ENCODE data around the gene ABCD3. TPM values are rescaled to one million over a fixed set of nuclear protein-coding genes. Genes with fewer than 3 reads are reported as not detected.

The ABCD3 gene
- total RNA-seq, 8 experiments from 2014 or later = 41.9 to 222 (median 47.4) TPM

- no peak for ATAC-seq (replicated peaks in 6 of 8)
Measured at GRCh38 chr1:94538243-94538827, 120.1 kb downstream of the ABCD3 start.

GRCh38 chr1:94539496-94539895, 121.3 kb downstream of the ABCD3 start:
- no peak overlapping the region for H3K27ac ChIP-seq
- in situ Hi-C loops (cut with MboI; ENCODE audit: low pct_unique_long_range_greater_than_20kb in 2 of 9, low sequenced_read_pairs in 9 of 9, unreplicated experiment in 9 of 9) = loop anchor here in 1 of 9 experiments (25.0 kb wide), 2 partner anchors 273 to 523 kb away; partner anchors contain the start of genes ALG14 and SLC44A3
- peak in 1 of 8 experiments; percentile 1 for ATAC-seq (replicated peaks in 6 of 8)
- WGBS, 10 experiments = 6 to 100% (median 84%) methylated on average over 1 to 3 of the region's 3 CpGs; no CpG with 5 or more reads in 3 of the 10 experiments
- no peak overlapping the region for H3K4me3 ChIP-seq
- H3K4me1 ChIP-seq (replicated peaks in 1 of 2) = peaks cover 7% of the 10 kb centered on the region in 2 donors

More at GRCh38 chr1:94538243-94538827, 120.1 kb downstream of the ABCD3 start:
- Histone ChIP-seq H3K4me3 (no peak overlapping the region), H3K4me1 (replicated peaks in 1 of 2) (peaks cover 7% of the 10 kb centered on the region in 2 donors), H3K27ac (no peak overlapping the region)
- in situ Hi-C loops (cut with MboI; ENCODE audit: low pct_unique_long_range_greater_than_20kb in 2 of 9, low sequenced_read_pairs in 9 of 9, unreplicated experiment in 9 of 9) = loop anchor here in 1 of 9 experiments (25.0 kb wide), 2 partner anchors 274 to 524 kb away; partner anchors contain the start of genes ALG14 and SLC44A3
- WGBS, 10 experiments = 25 to 90% (median 54%) methylated on average over 2 to 6 of the region's 6 CpGs; no CpG with 5 or more reads in 2 of the 10 experiments

- in situ Hi-C loops (cut with MboI; ENCODE audit: low pct_unique_long_range_greater_than_20kb in 2 of 9, low sequenced_read_pairs in 9 of 9, unreplicated experiment in 9 of 9) = loop anchor here in 1 of 9 experiments (25.0 kb wide), 2 partner anchors 272 to 522 kb away; partner anchors contain the start of genes ALG14 and SLC44A3
- H3K4me3 ChIP-seq = peak overlapping the region; percentile 47 to 69 (median 50)
- no peaks in the 10 kb centered on the region for H3K4me1 ChIP-seq (replicated peaks in 1 of 2)
- ATAC-seq (replicated peaks in 6 of 8) = no peak
- H3K27ac ChIP-seq = no peak overlapping the region
- WGBS, 10 experiments = 3 to 66% (median 29%) methylated on average over 3 to 22 of the region's 23 CpGs
Measured at GRCh38 chr1:94540440-94541245, 122.5 kb downstream of the ABCD3 start.

- Histone ChIP-seq H3K4me3 (peak within 1 kb of the TSS; percentile 47 to 69 (median 50)), H3K4me1 (replicated peaks in 1 of 2) (no peaks in the 10 kb centered on the region), H3K27ac (peak within 1 kb of the TSS in 1 of 2 donors; percentile 2)
- peak; percentile 75 to 97 (median 96) for ATAC-seq (replicated peaks in 6 of 8)
- WGBS, 10 experiments = 0 to 2% (median 1%) methylated on average over 1 to 32 of the region's 94 CpGs; no CpG with 5 or more reads in 5 of the 10 experiments
- in situ Hi-C loops (cut with MboI; ENCODE audit: low pct_unique_long_range_greater_than_20kb in 2 of 9, low sequenced_read_pairs in 9 of 9, unreplicated experiment in 9 of 9) = loop anchor here in 1 of 9 experiments (25.0 kb wide), 2 partner anchors 271 to 521 kb away; partner anchors contain the start of genes ALG14 and SLC44A3
Measured at GRCh38 chr1:94541246-94542087, 123.3 kb downstream of the ABCD3 start, which contains the start of gene F3. Gene F3 (minus strand): TSS chr1:94541759. CDS start chr1:94541636, 123 bp downstream.

- 0 to 15% (median 6%) methylated on average over 1 to 24 of the region's 26 CpGs for WGBS, 10 experiments
- Histone ChIP-seq H3K4me1 (replicated peaks in 1 of 2) (no peaks in the 10 kb centered on the region), H3K27ac (peak overlapping the region in 1 of 2 donors; percentile 2), H3K4me3 (peak overlapping the region; percentile 47 to 69 (median 50))
- ATAC-seq (replicated peaks in 6 of 8) = peak; percentile 1 to 23 (median 14)
- in situ Hi-C loops (cut with MboI; ENCODE audit: low pct_unique_long_range_greater_than_20kb in 2 of 9, low sequenced_read_pairs in 9 of 9, unreplicated experiment in 9 of 9) = loop anchor here in 1 of 9 experiments (25.0 kb wide), 2 partner anchors 270 to 520 kb away; partner anchors contain the start of genes ALG14 and SLC44A3
Measured at GRCh38 chr1:94542088-94542870, 124.1 kb downstream of the ABCD3 start.

- Histone ChIP-seq H3K27ac (no peak overlapping the region), H3K4me1 (replicated peaks in 1 of 2) (no peaks in the 10 kb centered on the region), H3K4me3 (no peak overlapping the region)
- no peak for ATAC-seq (replicated peaks in 6 of 8)
- in situ Hi-C loops (cut with MboI; ENCODE audit: low pct_unique_long_range_greater_than_20kb in 2 of 9, low sequenced_read_pairs in 9 of 9, unreplicated experiment in 9 of 9) = loop anchor here in 1 of 9 experiments (25.0 kb wide), 2 partner anchors 269 to 519 kb away; partner anchors contain the start of genes ALG14 and SLC44A3
- 0 to 77% (median 31%) methylated on average over 1 of the region's 1 CpG; no CpG with 5 or more reads in 2 of the 10 experiments for WGBS, 10 experiments
Measured at GRCh38 chr1:94543001-94543400, 124.8 kb downstream of the ABCD3 start.

GRCh38 chr1:94543893-94544635, 125.9 kb downstream of the ABCD3 start:
- H3K4me1 ChIP-seq (replicated peaks in 1 of 2) = no peaks in the 10 kb centered on the region
- in situ Hi-C loops (cut with MboI; ENCODE audit: low pct_unique_long_range_greater_than_20kb in 2 of 9, low sequenced_read_pairs in 9 of 9, unreplicated experiment in 9 of 9) = loop anchor here in 1 of 9 experiments (25.0 kb wide), 2 partner anchors 268 to 518 kb away; partner anchors contain the start of genes ALG14 and SLC44A3
- 0 to 100% (median 88%) methylated on average over 1 to 4 of the region's 4 CpGs for WGBS, 10 experiments
- no peak overlapping the region for H3K4me3 ChIP-seq
- H3K27ac ChIP-seq = no peak overlapping the region
- no peak for ATAC-seq (replicated peaks in 6 of 8)

GRCh38 chr1:94544706-94545490, 126.7 kb downstream of the ABCD3 start:
- Histone ChIP-seq H3K27ac (no peak overlapping the region), H3K4me3 (no peak overlapping the region), H3K4me1 (replicated peaks in 1 of 2) (peaks cover 0 to 5% of the 10 kb centered on the region in 2 donors)
- peak in 2 of 8 experiments; percentile 4 to 6 for ATAC-seq (replicated peaks in 6 of 8)
- in situ Hi-C loops (cut with MboI; ENCODE audit: low pct_unique_long_range_greater_than_20kb in 2 of 9, low sequenced_read_pairs in 9 of 9, unreplicated experiment in 9 of 9) = loop anchor here in 1 of 9 experiments (25.0 kb wide), 2 partner anchors 267 to 517 kb away; partner anchors contain the start of genes ALG14 and SLC44A3
- 24 to 98% (median 88%) methylated on average over 2 to 4 of the region's 4 CpGs for WGBS, 10 experiments

- Histone ChIP-seq H3K4me1 (replicated peaks in 1 of 2) (peaks cover 11 to 12% of the 10 kb centered on the region in 2 donors), H3K4me3 (no peak overlapping the region), H3K27ac (no peak overlapping the region)
- in situ Hi-C loops (cut with MboI; ENCODE audit: low pct_unique_long_range_greater_than_20kb in 2 of 9, low sequenced_read_pairs in 9 of 9, unreplicated experiment in 9 of 9) = loop anchor here in 1 of 9 experiments (25.0 kb wide), 2 partner anchors 263 to 513 kb away; partner anchors contain the start of genes ALG14 and SLC44A3
- 58 to 100% (median 81%) methylated on average over 1 to 5 of the region's 5 CpGs; no CpG with 5 or more reads in 2 of the 10 experiments for WGBS, 10 experiments
- ATAC-seq (replicated peaks in 6 of 8) = no peak
Measured at GRCh38 chr1:94549706-94550105, 131.5 kb downstream of the ABCD3 start.

- WGBS, 10 experiments = 54 to 95% (median 78%) methylated on average over 1 to 6 of the region's 6 CpGs
- peaks cover 12% of the 10 kb centered on the region in 2 donors for H3K4me1 ChIP-seq (replicated peaks in 1 of 2)
- H3K4me3 ChIP-seq = no peak overlapping the region
- no peak for ATAC-seq (replicated peaks in 6 of 8)
- no peak overlapping the region for H3K27ac ChIP-seq
- in situ Hi-C loops (cut with MboI; ENCODE audit: low pct_unique_long_range_greater_than_20kb in 2 of 9, low sequenced_read_pairs in 9 of 9, unreplicated experiment in 9 of 9) = no loop called here
Measured at GRCh38 chr1:94550396-94550795, 132.2 kb downstream of the ABCD3 start.

Measured in motor neuron (in vitro differentiated cells).